Measurements from ENCODE around the gene SPEM1. TPM values are rescaled to one million over a fixed set of nuclear protein-coding genes. Genes with fewer than 3 reads are reported as not detected.

The SPEM1 gene
- total and polyA plus RNA-seq, 2 of the 13 experiments (the other 11 are each of a cell fraction or from before 2014, with no cell fraction given): not detected

DNA sequence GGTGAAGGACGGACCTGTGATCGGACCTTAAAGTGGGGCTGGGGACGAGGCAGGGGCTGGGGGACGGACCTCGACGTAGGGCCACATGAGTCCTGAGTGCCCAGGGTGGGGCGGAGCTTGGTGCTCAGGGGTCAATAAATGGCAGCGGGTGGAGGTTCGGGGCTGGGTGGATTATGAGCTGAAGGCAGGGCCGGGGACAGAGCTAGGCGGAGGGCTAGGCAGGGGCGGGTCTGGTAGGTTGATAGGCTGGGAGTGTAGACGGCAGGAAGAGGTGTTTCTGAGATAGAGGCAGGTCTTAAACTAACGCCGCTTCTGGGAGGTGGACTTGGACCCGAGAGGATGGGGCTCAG lies 25.5 kb downstream of the SPEM1 start (continued):
- TF ChIP-seq KDM1A (CRISPR knock-in tag; IDR thresholded peaks at IDR 0.05) (no peak), SYNCRIP (IDR thresholded peaks at IDR 0.05; ENCODE audit: insufficient read depth, low read depth, low read length) (no peak), ZSCAN31 (CRISPR knock-in tag; IDR thresholded peaks at IDR 0.05; ENCODE audit: low read depth) (no peak), ZNF543 (CRISPR knock-in tag; IDR thresholded peaks at IDR 0.05) (no peak), ZNF558 (CRISPR knock-in tag; IDR thresholded peaks at IDR 0.05; ENCODE audit: borderline replicate concordance) (no peak), RORA (CRISPR knock-in tag; IDR thresholded peaks at IDR 0.05) (no peak), SOX13 (IDR thresholded peaks at IDR 0.05) (no peak), SOX13 (CRISPR knock-in tag; conservative IDR thresholded peaks at IDR 0.05 in 1 of 2, IDR thresholded peaks at IDR 0.05 in 1 of 2) (no peak), ZNF749 (CRISPR knock-in tag; IDR thresholded peaks at IDR 0.05; ENCODE audit: borderline replicate concordance) (0 out of 2 replicates have a peak, but pooled peaks have one; percentile 14), MATR3 (CRISPR knock-in tag; IDR thresholded peaks at IDR 0.05) (no peak), GABPB1 (CRISPR knock-in tag; IDR thresholded peaks at IDR 0.05) (no peak), ZSCAN21 (CRISPR knock-in tag; IDR thresholded peaks at IDR 0.05; ENCODE audit: borderline replicate concordance) (0 out of 2 replicates have a peak, but pooled peaks have one; percentile 24), RARA (CRISPR knock-in tag; IDR thresholded peaks at IDR 0.05) (no peak), ZNF616 (CRISPR knock-in tag; IDR thresholded peaks at IDR 0.05; ENCODE audit: low read depth) (no peak), IRF1 (CRISPR knock-in tag; IDR thresholded peaks at IDR 0.05; ENCODE audit: low read depth) (no peak), ZNF281 (CRISPR knock-in tag; IDR thresholded peaks at IDR 0.05; ENCODE audit: borderline replicate concordance) (no peak), ZNF788 (CRISPR knock-in tag; IDR thresholded peaks at IDR 0.05; ENCODE audit: borderline replicate concordance) (0 out of 2 replicates have a peak, but pooled peaks have one; percentile 5), ZNF121 (CRISPR knock-in tag; IDR thresholded peaks at IDR 0.05) (0 out of 2 replicates have a peak, but pooled peaks have one; percentile 48), PLRG1 (conservative IDR thresholded peaks at IDR 0.05) (no peak), HIVEP1 (CRISPR knock-in tag; IDR thresholded peaks at IDR 0.05) (no peak), SP2 (CRISPR knock-in tag; IDR thresholded peaks at IDR 0.05) (no peak)
- TF ChIP-seq, protein P1, sequence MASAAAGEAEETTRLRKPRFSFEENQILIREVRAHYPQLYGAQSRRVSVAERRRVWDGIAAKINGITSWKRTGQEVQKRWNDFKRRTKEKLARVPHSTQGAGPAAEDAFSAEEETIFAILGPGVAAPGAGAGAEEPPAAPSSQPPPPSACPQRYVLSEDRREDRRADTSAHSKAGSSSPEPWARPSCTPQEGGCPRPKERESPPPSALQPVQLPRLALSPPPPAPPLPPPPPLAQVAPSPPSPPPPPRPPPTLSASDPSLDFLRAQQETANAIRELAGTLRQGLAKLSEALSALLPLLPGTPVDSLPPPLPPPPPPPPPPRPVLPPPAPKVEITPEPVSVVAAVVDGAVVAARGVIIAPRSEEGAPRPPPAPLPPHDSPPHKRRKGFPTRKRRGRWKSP (CRISPR knock-in tag; IDR thresholded peaks at IDR 0.05): no peak
- TF ChIP-seq, protein P2, sequence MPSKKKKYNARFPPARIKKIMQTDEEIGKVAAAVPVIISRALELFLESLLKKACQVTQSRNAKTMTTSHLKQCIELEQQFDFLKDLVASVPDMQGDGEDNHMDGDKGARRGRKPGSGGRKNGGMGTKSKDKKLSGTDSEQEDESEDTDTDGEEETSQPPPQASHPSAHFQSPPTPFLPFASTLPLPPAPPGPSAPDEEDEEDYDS (CRISPR knock-in tag; IDR thresholded peaks at IDR 0.05): peak; percentile 85
- TF ChIP-seq, protein P3, sequence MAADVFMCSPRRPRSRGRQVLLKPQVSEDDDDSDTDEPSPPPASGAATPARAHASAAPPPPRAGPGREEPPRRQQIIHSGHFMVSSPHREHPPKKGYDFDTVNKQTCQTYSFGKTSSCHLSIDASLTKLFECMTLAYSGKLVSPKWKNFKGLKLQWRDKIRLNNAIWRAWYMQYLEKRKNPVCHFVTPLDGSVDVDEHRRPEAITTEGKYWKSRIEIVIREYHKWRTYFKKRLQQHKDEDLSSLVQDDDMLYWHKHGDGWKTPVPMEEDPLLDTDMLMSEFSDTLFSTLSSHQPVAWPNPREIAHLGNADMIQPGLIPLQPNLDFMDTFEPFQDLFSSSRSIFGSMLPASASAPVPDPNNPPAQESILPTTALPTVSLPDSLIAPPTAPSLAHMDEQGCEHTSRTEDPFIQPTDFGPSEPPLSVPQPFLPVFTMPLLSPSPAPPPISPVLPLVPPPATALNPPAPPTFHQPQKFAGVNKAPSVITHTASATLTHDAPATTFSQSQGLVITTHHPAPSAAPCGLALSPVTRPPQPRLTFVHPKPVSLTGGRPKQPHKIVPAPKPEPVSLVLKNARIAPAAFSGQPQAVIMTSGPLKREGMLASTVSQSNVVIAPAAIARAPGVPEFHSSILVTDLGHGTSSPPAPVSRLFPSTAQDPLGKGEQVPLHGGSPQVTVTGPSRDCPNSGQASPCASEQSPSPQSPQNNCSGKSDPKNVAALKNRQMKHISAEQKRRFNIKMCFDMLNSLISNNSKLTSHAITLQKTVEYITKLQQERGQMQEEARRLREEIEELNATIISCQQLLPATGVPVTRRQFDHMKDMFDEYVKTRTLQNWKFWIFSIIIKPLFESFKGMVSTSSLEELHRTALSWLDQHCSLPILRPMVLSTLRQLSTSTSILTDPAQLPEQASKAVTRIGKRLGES (CRISPR knock-in tag; IDR thresholded peaks at IDR 0.05; ENCODE audit: borderline replicate concordance): no peak
